ENCODE measurements around the gene STPG4.
"Not testable (repeated sequence)": the region's sequence is repeated elsewhere in the genome, so short reads cannot be mapped to it uniquely, and the experiment has no call there.

The STPG4 gene

DNA sequence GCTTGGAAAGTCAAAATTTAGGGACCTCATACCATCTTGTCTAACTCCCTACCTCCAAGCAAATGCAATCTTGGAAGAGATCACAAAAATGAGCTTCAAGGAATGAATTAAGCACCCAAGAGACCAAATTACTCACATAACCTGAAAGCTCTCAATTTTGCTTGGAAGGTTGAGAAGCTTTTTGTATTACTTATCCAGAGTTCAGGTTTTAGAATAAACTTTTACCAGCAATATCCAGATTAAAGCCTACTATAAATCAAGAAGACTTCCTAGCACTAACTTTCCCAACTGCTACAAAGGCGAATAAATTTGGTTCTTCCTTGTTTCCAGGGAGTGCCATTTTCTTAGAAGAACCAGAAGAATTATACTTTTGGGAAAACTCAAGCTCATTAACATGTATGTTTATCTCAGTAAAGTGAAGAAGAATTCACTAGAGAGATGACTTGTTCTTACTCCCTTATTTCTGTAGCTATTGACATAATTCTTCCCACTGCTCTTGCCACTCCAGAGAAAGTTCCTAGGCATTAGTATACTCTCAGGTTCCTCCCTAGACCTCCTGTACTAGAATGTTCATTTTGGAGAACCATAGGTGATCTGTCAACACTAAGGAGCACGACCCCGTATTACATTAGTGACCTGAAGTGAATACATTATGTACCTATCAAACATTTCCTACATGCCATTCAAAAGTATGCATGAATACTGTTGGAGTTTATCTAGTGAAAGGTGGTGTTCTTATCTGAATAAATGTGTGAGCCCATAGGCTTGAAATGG lies 18.0 kb upstream of the STPG4 start:
- no peak for DNase-seq

DNA sequence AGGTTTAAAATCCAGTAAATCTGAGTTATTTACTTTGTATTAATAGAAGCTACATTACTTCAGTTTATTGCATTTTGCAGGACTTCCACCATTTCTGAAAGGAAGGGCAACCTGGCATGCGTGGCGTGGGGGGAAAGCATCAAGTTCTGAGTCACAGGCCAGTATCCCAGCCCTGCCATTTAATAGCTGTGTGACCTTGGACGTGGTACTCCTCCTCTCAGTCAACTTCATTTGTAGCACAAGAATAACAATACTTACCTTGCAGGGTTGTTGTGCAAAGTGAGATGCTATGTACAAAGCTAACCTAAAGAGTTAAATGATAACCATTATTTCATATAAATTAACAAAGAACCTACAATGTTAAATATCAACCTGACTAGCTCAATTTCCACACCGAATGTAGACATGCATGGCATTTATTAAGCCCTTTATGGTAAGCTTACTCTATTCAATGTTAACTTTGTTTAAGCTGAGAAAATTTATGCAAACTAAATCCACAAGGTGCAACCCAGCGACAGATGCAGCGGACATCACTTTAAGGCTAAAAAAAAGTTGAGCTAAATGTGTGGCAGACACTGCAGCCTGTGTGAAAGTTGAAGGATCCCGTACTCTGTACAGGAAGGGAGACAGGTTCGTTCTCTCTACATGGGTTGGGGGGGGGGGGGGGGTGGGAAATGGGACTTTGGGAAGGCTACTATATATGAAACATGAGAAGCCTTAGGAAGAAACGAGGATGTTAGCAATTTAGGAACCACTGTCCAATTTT lies 17.2 kb upstream of the STPG4 start:
- DNase-seq: no peak

DNA sequence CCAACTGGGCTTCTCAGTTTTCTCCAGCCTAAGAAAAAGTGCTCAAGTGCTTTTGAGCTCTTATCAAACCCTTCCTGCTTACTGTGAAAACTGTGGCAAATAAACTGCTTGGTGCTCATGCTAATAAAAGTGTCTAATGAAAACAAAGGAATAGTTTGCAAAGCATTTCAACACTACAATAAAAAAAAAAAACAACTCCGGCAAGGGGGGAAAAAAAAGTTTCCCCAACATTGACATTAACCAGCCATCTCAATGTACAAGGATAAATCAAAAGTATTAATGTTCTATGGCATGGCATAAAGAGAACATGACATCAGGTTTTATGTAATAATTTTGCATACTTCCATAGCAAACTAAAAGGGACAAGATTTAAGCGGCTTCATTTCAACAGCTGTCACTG lies 14.7 kb upstream of the STPG4 start:
- no peak for DNase-seq

GRCh38 chr2:47168895-47169294 lies 13.8 kb upstream of the STPG4 start:
- DNase-seq: not testable (repeated sequence)

- DNase-seq: no peak
These were observed 12.0 kb upstream of the STPG4 start for GRCh38 chr2:47167149-47167548.

DNA sequence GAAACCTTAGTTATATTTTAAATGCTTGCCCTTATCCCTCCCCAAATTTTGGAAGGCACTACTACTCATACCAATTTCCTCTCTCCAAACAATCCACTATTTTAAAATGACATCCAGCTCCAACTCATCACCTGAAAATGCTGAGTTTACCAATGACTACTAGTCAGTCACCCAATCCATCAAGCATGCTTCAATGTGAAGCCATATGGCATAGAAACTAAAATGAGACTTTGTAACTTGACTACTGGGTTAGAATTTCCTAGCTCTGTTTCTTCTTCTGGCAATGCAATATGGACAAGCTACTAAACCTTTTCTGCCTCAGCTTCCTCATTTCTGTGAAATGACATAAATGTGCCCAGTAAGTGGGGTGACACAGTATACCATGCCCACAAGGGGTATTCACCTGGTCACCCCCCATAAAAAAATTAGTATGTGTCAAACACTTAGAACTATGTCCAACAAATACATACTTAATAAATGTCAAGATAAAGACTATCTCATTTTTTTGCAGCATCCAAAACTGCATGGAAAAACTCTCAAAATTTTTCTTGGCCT lies 10.0 kb upstream of the STPG4 start:
- DNase-seq: no peak

- no peak for DNase-seq
These were observed 7.7 kb upstream of the STPG4 start for GRCh38 chr2:47162780-47163179.

DNA sequence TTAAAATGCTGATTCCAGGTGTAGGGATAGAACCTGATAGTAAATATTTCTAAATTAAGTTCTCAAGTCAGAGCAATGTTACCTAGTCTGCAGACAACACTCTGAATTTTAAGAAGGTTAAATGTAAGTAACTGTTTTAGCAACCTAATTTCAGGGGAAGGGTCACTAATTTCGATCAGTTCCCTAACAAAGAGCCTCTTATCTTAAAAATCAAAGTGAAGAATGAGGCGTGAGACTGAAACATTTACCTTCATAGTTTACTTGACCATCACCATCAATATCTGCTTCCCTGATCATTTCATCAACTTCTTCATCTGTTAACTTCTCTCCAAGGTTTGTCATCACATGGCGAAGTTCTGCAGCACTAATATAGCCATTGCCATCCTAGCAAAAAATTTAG lies 6.4 kb upstream of the STPG4 start:
- DNase-seq: no peak

GRCh38 chr2:47160660-47161059 lies 5.6 kb upstream of the STPG4 start:
- DNase-seq: no peak

GRCh38 chr2:47160211-47160610 lies 5.1 kb upstream of the STPG4 start:
- DNase-seq: no peak

- no peak for DNase-seq
These were observed 4.5 kb upstream of the STPG4 start for GRCh38 chr2:47159627-47160026.

DNA sequence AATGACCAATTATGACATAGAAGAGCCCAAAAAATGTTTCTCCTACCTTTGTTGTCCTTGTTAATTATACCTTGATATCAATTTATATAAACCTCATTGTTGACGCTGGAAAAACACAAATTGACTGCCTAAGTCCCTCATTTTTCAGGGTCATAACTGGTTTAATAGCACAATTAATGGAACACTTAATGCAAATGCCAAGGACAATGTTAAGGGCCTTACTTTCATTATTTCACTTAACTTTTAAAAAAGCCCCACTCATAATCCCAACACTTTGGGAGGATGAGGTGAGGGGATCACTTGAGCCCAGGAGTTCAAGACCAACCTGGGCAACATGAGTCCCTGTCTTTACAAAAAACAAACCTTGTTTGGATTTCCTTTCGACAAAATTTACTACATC lies 3.5 kb upstream of the STPG4 start:
- no peak for DNase-seq

DNA sequence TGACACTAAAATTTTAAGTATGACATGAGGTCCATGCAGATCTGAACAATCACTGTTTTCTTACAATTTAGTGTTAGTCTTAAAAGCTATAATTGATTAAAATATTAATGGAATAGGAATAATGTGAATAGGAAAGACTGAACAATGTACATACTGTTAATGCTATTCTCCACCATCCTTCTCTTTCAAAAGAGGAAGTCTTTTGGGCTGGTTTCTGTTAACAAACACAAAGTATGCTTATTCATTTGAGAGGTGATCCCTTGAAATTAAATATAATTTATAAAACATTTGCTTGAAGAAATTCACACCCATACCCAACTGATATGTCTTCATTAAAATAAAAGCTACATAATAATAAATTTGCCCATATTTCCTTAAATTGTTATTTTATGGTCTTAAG lies 2.3 kb downstream of the STPG4 start:
- DNase-seq: no peak

- DNase-seq: no peak
These were observed 4.9 kb downstream of the STPG4 start for GRCh38 chr2:47150175-47150574.

GRCh38 chr2:47147021-47147420 lies 8.1 kb downstream of the STPG4 start:
- no peak for DNase-seq

GRCh38 chr2:47145466-47145865 lies 9.6 kb downstream of the STPG4 start:
- DNase-seq: no peak

GRCh38 chr2:47141520-47141919 lies 13.6 kb downstream of the STPG4 start:
- no peak for DNase-seq

GRCh38 chr2:47134386-47135090 lies 20.6 kb downstream of the STPG4 start:
- no peak for DNase-seq

DNA sequence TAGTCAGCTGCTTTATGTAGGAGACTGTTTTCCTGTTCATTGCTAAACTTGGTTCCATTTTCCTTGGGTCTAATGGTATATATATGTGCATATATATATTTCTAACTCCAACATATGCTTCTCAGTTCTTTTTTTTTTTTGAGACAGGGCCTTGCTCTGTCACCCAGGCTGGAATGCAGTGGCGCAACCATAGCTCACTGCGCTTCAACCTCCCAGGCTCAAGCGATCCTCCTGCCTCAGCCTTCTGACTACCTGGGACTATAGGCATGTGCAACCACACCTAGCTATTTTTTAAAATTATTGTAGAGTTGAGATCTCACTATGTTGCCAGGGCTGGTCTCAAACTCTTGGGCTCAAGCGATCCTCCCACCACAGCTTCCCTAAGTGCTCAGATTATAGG lies 22.1 kb downstream of the STPG4 start:
- no peak for DNase-seq

- no peak for DNase-seq
These were observed 25.9 kb downstream of the STPG4 start for GRCh38 chr2:47129191-47129706.

- no peak for DNase-seq
These were observed 26.4 kb downstream of the STPG4 start for GRCh38 chr2:47128705-47129104.

GRCh38 chr2:47127862-47128543 lies 27.1 kb downstream of the STPG4 start:
- no peak for DNase-seq

- no peak for DNase-seq
These were observed 28.3 kb downstream of the STPG4 start for GRCh38 chr2:47126783-47127182.
